OCI-LY1 (cell line): ENCODE measurements around the gene DDOST.

ENCODE experiments used
- H2AFZ ChIP-seq: fragments of 200-600 bp; sonication (generic), shearing (Covaris generic); 2 replicates; pipeline ENCODE4 v1.6.0; 2014; ENCODE audit warnings: antibody characterized with exemption, mild to moderate bottlenecking, low read length
- H3F3A ChIP-seq: fragments of 200-600 bp; sonication (generic), shearing (Covaris generic); 2 replicates; pipeline ENCODE4 v1.6.0; 2014; ENCODE audit warnings: mild to moderate bottlenecking, antibody characterized with exemption, low read length, moderate library complexity; ENCODE audit not compliant: insufficient read depth
- H3K27ac ChIP-seq: fragments of 200-600 bp; sonication (generic); 2 replicates; pipeline ENCODE4 v1.5.1; 2014; ENCODE audit warnings: low read length, mixed run types, mild to moderate bottlenecking, low read depth; ENCODE audit not compliant: poor library complexity, severe bottlenecking
- H3K27me3 ChIP-seq: fragments of 200-600 bp; sonication (generic); 2 replicates; pipeline ENCODE4 v1.6.0; 2014; ENCODE audit warnings: antibody characterized with exemption, mild to moderate bottlenecking, low read length, moderate library complexity; ENCODE audit not compliant: insufficient read depth
- H3K36me3 ChIP-seq: fragments of 200-600 bp; sonication (generic); 2 replicates; pipeline ENCODE4 v1.6.1; 2014; ENCODE audit warnings: mild to moderate bottlenecking, antibody characterized with exemption, low read length, moderate library complexity, mixed read lengths; ENCODE audit not compliant: insufficient read depth
- H3K4me1 ChIP-seq: fragments of 200-600 bp; sonication (generic); 2 replicates; pipeline ENCODE4 v1.5.1; 2014; ENCODE audit warnings: mild to moderate bottlenecking, low read length, moderate library complexity; ENCODE audit not compliant: insufficient read depth, severe bottlenecking
- H3K4me2 ChIP-seq: fragments of 200-600 bp; sonication (generic), shearing (Covaris generic); 2 replicates; pipeline ENCODE4 v1.6.1; 2014; ENCODE audit warnings: low read length
- H3K4me3 ChIP-seq: fragments of 200-600 bp; sonication (generic); 2 replicates; pipeline ENCODE4 v1.5.1; 2014; ENCODE audit warnings: low read length, low read depth, mild to moderate bottlenecking, mixed read lengths; ENCODE audit not compliant: poor library complexity, severe bottlenecking
- H3K79me2 ChIP-seq: fragments of 200-600 bp; shearing (Covaris generic); 2 replicates; pipeline ENCODE4 v1.6.1; 2016; ENCODE audit warnings: mixed run types, low read length, mixed read lengths; ENCODE audit not compliant: insufficient read depth
- H3K9ac ChIP-seq: fragments of 200-600 bp; sonication (generic), shearing (Covaris generic); 2 replicates; pipeline ENCODE4 v1.6.1; 2014; ENCODE audit warnings: mild to moderate bottlenecking, low read length, mixed read lengths
- H3K9me2 ChIP-seq: fragments of 200-600 bp; sonication (generic), shearing (Covaris generic); 2 replicates; pipeline ENCODE4 v1.6.1; 2014; ENCODE audit warnings: low read depth, mild to moderate bottlenecking, low read length, mixed read lengths
- H3K9me3 ChIP-seq: fragments of 200-600 bp; shearing (Covaris generic); 2 replicates; pipeline ENCODE4 v1.6.1; 2014; ENCODE audit warnings: low read length, mixed read lengths
- H4K20me1 ChIP-seq: fragments of 200-600 bp; sonication (generic), shearing (Covaris generic); 2 replicates; pipeline ENCODE4 v1.6.0; 2016; ENCODE audit warnings: mild to moderate bottlenecking, low read length; ENCODE audit not compliant: insufficient read depth
- CTCF ChIP-seq: fragments of 200-600 bp; sonication (generic), shearing (Covaris generic); IDR thresholded peaks from 2 replicates; pipeline ENCODE4 v1.5.1; 2017; ENCODE audit warnings: mild to moderate bottlenecking, antibody characterized with exemption, low read length, moderate library complexity, mixed read lengths
- EZH2 ChIP-seq: fragments of 200-600 bp; sonication (generic), shearing (Covaris generic); IDR thresholded peaks from 2 replicates; pipeline ENCODE4 v1.8.0; 2017; ENCODE audit warnings: borderline replicate concordance, mixed run types, mild to moderate bottlenecking, antibody characterized with exemption, low read length, moderate library complexity, mixed read lengths

Gene DDOST

DNA sequence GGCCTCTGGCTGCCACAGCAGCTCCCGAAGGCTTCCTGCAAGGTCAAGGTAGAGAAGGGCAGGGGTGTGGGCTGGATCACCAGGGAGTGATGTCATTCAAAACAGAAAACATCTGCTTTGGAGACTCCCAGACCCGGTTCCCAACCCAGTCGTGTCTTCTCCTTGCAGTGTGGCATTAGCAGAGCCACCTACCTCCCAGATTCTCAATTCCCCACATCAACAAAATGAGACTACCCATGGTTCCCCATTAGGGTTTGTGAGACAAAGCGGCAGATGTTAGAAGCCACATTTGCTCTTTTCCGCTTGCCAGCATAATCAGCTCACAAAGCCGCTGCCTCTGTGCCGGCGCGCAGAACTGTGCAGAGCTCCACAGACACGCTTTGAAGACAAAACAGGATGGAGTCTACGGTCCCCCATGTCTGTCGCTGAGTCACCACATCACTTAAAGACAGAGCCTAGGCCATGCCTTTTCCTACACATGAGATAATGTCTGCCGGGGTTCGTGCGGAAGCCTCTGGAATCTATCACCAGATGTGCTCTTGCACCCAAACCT lies 44.1 kb upstream of the DDOST start:
- Histone ChIP-seq H3K27ac (no peak overlapping the region), H3K9me2 (no peaks in the 10 kb centered on the region), H3K4me1 (no peaks in the 10 kb centered on the region), H4K20me1 (no peaks in the 10 kb centered on the region), H3K9ac (no peak overlapping the region), H3K36me3 (no peaks in the 10 kb centered on the region), H3K79me2 (no peaks in the 10 kb centered on the region), H3K4me3 (no peak overlapping the region), H3K9me3 (no peaks in the 10 kb centered on the region), H3F3A (no peaks in the 10 kb centered on the region), H2AFZ (no peak overlapping the region), H3K27me3 (peaks cover 6% of the 10 kb centered on the region), H3K4me2 (no peak overlapping the region)
- TF ChIP-seq CTCF = no peak
- no peak for TF ChIP-seq EZH2

DNA sequence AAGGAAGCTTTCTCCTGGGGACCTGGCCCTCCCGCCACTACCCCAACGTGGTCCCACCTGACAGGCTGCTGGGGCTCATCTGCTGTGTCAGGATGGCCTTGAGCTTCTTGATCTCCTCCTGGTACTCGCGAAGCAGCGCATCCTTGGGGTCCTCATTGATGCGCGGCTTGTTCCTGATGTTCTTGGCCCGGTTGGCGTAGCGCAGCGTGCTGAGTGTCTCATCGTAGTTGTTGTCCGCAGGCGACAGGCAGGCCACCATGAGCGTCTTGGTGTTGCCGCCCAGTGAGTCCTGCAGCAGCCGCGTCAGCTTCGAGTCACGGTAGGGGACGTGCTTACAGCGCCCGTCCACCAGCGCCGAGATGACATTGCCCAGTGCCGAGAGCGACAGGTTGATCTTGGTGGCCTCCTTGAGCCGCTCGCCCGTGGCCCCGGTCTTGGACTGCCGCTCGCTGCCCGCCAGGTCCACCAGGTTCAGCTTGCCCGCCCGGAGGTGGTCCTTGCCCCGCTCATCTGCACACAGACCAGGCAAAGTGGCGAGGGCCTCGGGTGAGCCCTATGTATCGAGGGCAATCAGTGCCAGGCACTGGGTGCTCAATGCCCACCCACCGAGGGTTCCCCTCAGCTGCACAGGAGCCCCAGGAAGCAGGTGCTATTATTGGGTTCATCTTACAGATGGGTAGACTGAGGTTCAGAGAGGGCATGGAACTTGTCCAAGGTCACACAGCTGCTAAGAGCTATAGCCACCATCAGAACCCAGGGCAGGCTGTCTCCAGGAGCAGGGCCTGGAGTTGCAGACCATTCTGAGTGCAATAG lies 43.4 kb upstream of the DDOST start:
- H3K9me3 ChIP-seq = no peaks in the 10 kb centered on the region
- H2AFZ ChIP-seq = no peak overlapping the region
- no peaks in the 10 kb centered on the region for H3K4me1 ChIP-seq
- peaks cover 6% of the 10 kb centered on the region for H3K27me3 ChIP-seq
- H3K9me2 ChIP-seq = no peaks in the 10 kb centered on the region
- H3K27ac ChIP-seq = no peak overlapping the region
- no peak overlapping the region for H3K9ac ChIP-seq
- no peaks in the 10 kb centered on the region for H3K36me3 ChIP-seq
- H3K4me2 ChIP-seq = no peak overlapping the region
- no peaks in the 10 kb centered on the region for H4K20me1 ChIP-seq
- TF ChIP-seq EZH2 = no peak
- TF ChIP-seq CTCF = no peak
- H3F3A ChIP-seq = no peaks in the 10 kb centered on the region
- no peaks in the 10 kb centered on the region for H3K79me2 ChIP-seq
- H3K4me3 ChIP-seq = no peak overlapping the region

- no peaks in the 10 kb centered on the region for H3K9me2 ChIP-seq
- no peak overlapping the region for H3K27ac ChIP-seq
- H3F3A ChIP-seq = no peaks in the 10 kb centered on the region
- no peaks in the 10 kb centered on the region for H3K79me2 ChIP-seq
- H3K9ac ChIP-seq = no peak overlapping the region
- no peak overlapping the region for H2AFZ ChIP-seq
- H3K4me2 ChIP-seq = no peak overlapping the region
- H3K4me1 ChIP-seq = no peaks in the 10 kb centered on the region
- H3K36me3 ChIP-seq = no peaks in the 10 kb centered on the region
- no peak overlapping the region for H3K4me3 ChIP-seq
- H3K27me3 ChIP-seq = no peaks in the 10 kb centered on the region; the same call in 1 of the 2 replicates
- TF ChIP-seq CTCF = no peak
- no peak for TF ChIP-seq EZH2
- no peaks in the 10 kb centered on the region for H3K9me3 ChIP-seq
- H4K20me1 ChIP-seq = no peaks in the 10 kb centered on the region
Observed at GRCh38 chr1:20703124-20703756, 42.1 kb upstream of the DDOST start.
